Right renal cortex interstitium (tissue), 3 donors: ENCODE data around the gene SLC23A2. TPM values are rescaled to one million over a fixed set of nuclear protein-coding genes. Genes with fewer than 3 reads are reported as not detected.
"Not testable (repeated sequence)": the region's sequence is repeated elsewhere in the genome, so short reads cannot be mapped to it uniquely, and the experiment has no call there.

ENCODE experiments used
- DNase-seq, 3 donors: peaks; one replicate each; pipeline ENCODE4 v3.0.0-alpha.2; 2013; ENCODE audit warnings: low read depth in 3 of 3, low spot score in 2 of 3
- polyA plus RNA-seq, 3 donors: library from polyadenylated mRNA; unstranded; fragments of 120-200 nt; gene quantifications; one replicate each; pipeline ENCODE4 v1.2.1, GENCODE V29; 2013; ENCODE audit not compliant: insufficient read length in 3 of 3

The SLC23A2 gene
- polyA plus RNA-seq, 3 donors: 20.5 to 21.0 (median 20.8) TPM

DNA sequence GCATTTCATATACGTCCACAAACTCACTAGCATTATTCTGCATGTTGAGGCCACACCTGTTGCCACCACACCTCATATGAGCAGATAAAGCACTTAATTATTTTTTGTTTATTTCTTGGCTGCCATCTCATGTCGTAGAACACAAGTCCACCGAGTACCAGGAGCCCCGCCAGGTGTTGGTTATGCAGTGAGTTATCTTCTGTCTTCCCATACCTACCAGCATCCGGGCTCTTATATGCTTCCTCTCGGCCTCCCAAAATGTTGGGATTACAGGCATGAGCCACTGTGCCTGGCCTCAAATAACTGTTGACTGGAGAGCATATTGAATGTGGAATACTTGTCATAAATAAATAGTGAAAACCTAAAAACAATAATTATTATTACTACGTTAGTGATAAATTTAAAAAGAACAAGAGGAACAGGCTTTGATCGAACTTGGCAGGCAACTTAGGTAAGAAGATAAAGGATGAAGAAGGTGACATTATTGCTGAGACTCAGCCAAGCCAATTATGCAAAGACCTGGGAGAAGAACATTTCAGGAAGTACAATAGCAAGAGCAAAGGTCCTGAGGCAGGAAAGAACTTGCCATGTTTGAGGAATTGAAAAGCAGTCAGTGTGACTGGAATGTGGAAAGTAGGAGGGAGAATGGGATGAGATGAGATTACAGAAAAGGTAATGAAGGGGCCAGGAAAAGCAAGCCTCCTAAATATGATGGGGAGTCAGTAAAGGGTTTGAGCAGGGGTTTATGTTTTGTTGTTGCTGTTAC lies 12.6 kb upstream of the SLC23A2 start:
- no peak for DNase-seq

DNA sequence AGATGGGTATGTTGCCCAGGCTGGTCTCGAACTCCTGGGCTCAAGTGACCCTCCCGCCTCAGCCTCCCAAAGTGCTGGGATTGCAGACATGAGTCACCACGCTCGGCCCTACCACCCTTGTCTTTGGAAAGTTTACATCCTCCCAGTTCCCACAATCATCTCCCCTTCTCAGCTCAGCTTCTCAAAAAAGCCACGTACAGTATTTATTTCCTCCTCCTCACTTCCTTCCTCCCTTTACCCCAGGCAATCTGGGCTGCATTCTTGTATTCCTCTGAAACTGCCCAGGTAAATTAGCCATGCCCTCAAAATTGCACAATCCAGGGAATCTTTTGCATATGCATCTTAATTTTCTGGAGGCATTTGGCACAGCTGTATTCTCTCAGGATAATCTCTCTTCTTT lies 7.4 kb upstream of the SLC23A2 start:
- DNase-seq: no peak

DNA sequence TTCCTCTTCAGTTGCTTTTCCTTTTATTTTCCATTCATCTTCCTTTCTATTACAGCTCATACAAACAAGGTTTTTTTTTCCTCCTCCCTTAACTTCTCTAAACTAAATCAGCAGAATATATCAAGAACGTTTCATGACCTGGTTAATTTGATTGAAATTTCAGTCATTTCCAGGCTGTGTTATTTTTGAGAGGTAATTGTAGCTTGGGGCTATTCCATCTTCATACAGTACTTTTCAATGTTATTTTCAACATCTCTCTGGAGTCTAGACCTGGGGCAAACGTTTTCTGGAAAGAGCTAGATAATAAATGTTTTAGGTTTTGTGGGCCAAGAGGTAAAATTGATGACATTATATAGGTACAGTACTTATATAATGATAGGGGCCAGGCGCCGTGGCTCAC lies 4.0 kb upstream of the SLC23A2 start:
- no peak for DNase-seq

DNA sequence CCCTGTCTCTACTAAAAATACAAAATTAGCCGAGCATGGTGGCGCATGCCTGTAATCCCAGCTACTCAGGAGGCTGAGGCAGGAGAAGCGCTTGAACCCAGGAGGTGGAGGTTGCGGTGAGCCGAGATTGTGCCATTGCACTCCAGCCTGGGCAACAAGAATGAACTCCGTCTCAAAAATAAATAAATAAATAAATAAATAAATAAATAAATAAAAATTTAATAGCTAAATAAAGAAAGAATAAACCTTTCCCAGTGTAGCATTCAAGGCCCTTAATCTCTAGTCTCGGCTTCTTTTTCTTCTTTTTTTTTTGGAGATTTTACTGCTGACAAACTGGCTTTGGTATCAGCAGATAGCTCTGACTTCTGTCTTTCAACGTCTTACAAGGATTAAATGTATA lies 3.5 kb upstream of the SLC23A2 start:
- DNase-seq: not testable (repeated sequence)

DNA sequence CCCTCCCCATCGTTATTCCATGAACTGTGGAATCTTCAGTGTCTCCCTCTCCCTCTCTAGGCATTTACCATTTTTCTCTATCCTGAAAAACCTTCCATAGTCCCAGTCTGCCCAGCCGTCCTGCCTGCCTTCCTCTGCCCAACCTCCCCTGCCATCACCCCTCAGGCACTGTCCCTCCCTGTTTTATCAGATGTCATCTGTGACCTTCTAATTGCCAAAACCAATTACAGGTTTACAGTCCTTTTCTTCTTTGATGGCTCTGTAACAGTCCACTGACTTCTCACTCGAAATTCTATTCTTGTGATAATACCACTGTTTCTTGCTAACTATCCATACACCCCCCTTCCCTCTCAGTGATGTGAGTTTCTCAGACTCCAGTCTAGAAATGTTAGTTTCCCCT lies 2.3 kb upstream of the SLC23A2 start:
- no peak for DNase-seq

DNA sequence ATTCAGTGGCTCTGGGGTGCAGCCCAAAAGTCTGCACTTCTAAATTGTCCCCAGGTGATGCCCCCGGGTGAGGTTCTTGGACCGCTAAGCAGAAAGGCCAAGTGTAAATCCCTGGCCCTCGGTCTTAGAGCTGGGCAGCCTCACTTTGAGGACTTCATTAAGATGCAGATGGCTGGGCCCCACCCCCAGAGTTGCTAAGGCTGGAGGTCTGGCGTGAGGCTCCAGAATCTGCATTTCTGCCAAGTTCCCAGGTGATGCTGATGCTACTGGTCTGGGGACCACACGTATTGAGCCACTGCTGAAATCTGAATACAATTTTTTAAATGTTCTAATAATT lies 735 bp upstream of the SLC23A2 start:
- DNase-seq: no peak

DNA sequence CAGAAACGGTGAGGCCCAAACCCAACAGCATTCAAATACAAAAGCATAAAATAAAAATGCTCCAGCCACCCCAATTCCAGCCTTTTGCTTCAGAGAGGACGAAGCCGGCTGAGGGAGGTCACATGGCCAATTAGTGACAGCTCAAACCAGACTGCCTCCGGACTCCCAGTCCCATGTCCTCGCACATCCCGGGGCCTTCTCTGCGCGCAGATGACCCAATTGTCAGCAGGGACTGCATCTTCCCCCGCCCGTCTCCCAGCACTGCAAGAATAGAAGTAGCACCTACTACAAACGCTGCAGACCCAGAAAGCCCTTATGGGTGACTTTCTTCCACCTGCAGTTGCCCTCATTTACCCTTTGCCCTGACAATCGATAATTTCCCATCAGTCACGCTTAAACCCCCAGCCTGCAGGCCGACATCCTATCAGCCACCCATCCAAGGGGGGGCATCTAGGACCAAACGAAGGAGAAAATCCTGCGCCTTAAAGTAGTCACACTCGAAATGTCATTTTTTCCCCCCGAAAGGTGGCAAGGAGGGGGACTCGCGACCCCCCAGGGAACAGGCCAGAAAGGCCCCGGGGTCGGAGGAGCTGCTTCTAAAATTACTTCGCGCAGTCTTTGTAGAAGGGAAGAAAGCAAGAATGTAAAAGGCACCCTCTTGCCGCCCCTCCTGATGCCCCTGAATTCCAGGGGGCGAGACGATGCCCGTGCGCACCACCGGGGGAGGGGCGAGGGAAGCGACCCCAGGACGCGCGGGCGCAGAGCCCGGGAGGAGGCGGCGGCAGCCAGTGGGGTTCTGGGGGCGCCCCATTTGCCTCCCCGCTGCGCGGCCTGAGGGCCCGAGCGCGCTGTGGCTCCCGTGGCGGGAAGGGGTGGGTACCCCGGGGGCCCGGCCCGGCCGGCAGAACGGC lies 792 bp downstream of the SLC23A2 start:
- no peak for DNase-seq

DNA sequence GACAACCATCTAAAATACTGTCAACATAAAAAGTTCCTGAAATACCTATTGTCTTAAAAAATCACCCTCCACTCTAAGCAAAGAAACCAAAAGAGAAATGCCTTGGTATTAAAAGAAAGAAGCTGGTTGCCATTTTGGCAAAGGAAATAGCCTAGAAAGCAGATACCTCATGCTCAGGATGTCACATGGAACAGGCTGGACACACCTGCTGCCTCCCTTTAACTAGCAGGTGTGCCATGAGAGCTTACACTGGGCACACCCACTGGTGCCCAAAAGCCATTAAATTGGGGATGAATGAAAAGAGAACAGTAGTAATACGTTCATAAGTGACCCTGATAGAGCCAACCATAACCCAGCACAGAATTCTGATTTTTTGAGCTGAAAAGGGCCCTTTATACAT lies 1.5 kb downstream of the SLC23A2 start:
- no peak for DNase-seq

DNA sequence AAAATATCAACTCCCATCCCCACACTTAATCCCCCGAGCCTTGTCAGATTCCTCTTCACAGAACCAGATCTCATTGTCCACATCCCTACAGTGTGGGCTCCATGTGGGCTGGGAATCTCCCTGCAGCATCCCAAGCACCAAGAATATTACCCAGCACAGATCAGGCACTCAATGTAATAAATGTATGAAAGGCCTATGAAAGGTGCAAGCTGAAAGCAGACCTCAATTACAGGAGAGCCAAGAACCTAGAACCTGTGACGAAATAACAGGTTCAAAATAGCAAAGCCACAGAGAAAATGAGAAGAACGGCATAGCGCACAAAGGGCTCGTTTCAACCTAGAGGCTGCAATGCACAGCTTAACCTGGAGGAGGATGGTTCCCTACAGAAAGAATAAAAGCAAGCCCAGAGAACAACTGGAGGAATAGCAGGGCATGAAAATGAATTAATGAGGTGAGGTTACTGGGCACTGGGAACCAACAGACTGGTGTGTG lies 3.1 kb downstream of the SLC23A2 start:
- no peak for DNase-seq

DNA sequence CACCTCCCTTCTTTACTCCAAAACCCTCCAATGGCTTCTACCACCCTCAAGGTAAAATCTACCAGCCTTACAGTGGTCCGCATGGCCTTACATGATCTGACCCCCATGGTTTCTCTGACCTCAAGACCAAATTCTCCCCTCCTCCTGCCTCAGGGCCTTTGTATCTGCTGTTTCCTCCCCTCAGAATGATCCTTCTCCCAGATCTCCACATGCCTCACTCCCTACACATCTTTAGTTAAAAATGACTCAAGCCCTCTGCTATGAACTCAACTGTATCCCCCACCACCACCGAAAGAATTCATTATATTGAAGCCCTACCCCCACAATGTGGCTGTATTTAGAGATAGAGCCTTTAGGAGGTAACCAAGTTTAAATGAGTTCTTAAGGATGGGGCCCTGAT lies 4.1 kb downstream of the SLC23A2 start:
- DNase-seq: no peak

DNA sequence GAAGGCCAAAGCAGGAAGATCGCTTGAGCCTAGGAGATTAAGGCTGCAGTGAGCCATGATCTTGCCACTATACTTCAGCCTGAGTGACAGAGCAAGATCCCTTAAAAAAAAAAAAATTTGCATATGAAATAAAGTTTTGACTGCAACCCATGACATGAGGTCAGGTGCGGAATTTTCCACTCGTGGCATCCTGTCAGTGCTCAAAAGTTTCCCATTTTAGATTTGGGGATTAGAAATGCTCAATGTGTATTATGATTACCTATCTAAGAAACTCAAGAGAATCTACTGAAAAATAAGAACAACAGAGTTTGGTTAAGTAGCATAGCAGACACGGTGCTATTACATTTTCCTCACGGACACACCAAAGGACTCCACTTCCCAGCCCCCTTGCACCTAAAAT lies 11.7 kb downstream of the SLC23A2 start:
- no peak for DNase-seq

DNA sequence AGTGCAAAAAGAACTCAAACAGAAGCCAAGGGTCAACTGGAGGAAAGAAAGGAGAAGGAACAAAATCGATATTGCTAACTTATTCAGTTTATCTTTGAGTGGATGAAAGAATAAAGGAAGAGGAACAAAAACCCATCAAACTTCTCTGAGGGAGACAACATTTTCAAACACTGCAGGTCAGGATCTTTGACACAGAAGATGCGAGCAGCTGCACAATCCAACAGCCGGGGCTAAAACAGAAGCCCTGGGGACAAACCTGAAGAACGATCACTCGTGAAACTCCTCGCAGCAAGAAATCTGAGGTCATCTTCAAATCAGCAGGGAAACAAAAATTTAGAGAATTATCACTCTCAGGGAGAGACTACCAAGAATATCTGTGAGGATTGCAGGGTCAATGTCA lies 14.2 kb downstream of the SLC23A2 start:
- no peak for DNase-seq

DNA sequence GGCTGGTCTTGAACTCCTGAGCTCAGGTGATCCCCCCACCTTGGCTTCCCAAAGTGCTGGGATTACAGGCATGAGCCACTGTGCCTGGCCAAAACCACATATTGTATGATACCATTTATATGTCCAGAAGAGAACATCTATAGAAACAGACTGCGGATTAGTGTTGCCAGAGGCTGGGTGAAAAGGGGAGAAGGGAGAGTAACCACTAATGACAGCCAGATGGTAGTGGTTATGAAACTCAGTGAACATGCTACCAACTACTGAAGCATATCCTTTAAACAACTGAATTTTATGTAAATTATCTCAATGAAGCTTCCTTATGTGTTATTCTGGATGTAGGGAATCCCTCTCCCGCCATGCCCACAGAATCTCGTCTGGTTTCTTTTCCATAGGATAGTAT lies 15.7 kb downstream of the SLC23A2 start:
- DNase-seq: no peak

DNA sequence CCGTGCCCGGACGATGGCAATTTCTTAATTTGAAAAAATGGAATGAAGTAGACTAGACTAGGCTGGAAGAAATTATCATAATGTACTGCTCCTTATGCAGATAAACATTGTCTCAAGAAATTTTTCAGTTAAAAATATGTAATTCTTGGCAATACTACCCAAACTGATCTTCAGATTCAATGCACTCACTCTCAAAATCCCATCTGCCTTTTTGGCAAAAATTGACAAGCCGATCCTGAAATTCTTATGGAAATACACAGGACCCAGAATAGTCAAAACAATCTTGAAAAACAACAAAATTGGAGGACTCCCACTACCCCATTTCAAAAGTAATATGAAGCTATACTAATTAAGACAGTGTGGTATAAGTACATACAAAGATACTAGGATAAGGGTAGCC lies 19.0 kb downstream of the SLC23A2 start:
- DNase-seq: no peak

DNA sequence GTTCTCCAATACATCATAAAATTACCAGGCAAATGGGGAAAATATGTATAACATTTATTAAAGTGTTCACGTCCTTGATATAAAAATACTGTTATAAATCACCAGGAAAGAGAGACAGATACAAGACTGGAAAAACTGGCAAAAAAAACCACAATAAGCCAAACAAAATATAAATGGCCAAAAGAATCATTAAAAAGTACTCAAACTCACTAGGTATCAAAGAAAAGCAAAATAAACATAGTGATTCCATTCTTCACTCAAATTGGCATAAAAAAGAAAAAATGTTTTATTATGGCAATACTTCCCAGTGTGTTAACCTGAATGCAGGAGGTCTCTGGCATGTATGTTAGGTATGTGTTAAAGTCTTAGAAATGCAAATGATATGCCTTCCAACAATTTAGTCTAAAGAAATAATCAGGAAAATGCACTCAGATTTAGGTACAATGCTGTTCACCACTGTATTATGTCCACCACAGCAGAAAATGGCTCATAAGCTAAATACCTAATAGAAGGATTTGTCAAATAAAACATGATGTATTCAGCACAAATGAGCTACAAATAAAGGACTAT lies 21.4 kb downstream of the SLC23A2 start:
- DNase-seq: no peak

DNA sequence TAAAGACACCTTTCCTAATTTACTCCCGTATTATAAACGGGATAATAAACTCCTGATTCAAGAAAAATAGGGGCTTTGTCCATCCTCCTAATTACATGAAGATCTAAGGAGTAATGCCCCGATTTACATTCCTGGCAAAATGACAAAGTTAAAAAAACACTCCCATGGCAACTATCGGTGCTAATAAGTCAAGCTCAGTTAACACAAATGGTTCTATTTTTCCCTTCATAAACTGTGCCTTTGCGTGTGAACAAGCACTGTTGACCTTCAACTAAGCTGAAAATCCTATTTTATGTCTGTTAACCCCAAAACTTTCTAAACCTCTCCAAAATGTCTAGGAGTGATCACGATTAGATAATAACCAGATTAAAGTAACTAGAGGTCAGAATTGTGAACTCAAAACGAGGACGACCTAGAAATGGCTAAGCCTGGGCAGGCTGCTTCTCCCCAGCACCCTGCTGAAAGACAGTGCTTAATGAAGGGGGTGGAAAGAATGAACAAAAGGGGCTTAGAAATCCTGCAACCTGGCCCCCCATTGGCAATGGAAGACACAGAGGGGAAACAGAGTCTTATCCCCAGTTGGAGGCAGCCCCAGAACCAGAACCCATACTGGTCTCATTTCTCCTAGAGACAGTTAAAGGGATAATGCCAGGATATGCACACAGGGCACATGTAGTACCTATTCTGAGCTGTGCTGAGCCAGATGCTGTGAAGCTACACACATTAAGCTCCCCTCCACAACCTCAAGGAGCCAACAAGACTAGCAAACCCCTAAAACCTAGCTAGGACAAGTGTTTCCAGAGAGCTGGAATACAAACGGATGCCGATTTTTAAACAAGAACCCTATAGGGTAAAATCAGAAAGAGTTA lies 23.0 kb downstream of the SLC23A2 start:
- DNase-seq: no peak

DNA sequence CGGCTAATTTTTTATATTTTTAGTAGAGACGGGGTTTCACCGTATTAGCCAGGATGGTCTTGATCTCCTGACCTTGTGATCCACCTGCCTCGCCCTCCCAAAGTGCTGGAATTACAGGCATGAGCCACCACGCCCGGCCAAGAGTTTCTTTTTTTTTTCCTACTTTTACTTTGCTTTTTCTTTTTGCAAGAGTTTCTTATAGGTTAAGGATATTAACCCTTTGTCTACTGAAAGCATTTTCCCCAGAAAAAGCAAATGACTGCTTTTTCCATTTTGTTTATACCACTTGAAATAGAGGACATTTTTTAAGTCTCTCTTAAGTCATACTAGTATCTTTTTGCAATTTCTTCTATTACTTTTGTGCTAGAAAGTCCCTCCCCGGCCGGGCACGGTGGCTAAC lies 25.3 kb downstream of the SLC23A2 start:
- DNase-seq: not testable (repeated sequence)

DNA sequence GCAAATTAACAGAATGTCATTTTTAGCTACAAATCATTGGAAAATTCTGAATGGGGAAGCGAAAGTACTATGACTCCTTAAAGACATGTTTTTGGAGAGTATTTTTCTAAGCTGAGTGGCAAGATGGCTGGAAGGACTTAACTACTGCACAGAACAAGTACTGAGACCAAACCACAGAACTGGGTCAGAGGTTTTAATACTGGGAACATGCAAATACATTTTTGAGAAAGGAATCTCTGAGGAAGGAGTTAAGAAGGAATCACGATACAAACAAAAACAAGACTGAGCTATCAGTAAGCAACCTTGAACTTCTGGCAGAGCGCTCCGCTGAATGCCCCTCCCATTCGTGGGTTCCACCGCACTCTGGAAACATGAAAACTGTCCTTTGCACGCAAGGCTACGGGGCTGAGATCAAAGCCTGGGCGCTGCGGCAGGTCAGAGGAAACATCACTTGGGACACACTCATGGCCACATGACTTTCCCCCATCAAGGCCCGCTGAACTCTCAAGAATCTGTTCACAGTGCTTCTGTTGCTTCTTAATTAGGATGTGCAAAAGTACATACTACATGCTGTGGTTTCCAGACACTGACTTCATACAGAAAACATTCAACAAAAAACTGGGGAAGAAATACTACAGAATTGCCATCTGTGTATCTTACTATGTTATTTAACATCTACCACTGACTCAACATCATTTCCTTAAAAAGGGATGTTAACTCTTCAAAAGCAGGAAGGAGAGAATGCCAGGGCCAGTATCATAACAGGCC lies 27.8 kb downstream of the SLC23A2 start:
- DNase-seq: no peak

DNA sequence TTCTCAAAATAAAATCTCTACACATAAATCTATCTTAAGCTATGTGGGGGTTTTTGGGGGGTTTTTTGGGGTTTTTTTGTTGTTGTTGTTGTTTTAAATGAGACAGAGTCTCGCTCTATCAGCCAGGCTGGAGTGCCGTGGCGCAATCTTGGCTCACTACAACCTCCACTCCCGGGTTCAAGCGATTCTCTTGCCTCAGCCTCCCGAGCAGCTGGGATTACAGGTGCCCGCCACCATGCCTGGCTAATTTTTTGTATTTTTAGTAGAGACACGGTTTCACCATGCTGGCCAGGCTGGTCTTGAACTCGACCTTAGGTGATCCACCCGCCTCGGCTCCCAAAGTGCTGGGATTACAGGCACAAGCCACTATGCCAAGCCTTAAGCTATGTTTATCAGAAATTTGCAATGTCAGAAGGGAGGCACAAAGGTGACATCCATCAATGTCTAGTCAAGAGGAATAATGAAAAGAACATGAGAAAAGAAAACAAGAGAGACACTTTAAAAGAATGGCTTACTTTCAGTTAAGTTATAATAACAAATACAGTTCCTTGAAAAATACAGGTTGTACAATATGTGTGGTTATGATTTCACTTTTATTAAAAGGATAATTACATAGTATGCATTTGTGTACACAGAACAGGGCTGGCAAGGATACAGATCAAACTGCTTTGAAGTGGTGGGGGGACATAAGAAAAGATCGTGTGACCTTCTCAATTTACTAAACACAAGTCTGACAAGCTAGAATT lies 28.6 kb downstream of the SLC23A2 start:
- no peak for DNase-seq
